ENCODE results near the gene ARG2.

The ARG2 gene

GRCh38 chr14:67698179-67698578 is 78.5 kb downstream of the ARG2 start:
- no peak for TF ChIP-seq CTCF (IDR thresholded peaks at IDR 0.05)

Data from LNCAP (cell line).